DLD1 (cell line): ENCODE results near the gene RPS29.

Experiments used
- in situ Hi-C: cut with HindIII; loops from 2 replicates; pipeline ENCODE4 v1.10.0; 2017; ENCODE audit warnings: low sequenced_read_pairs

The RPS29 gene

DNA sequence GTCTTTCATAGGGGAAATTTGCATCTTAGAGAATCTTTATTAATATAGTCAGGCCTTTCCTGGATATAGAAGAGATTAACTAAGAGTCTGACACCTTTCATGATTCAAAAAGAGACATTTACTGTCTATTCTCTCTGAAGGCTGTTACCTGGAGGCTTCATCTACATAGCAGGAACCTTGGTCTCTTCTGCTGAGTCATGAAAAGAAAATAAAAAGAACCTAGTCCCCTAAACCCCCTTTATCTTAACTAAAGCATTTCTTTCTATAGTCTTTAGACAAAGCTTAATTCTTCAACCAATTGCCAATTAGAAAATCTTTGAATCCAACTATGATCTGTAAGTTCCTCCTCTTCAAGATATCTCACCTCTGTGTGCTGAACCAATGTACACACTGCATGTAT, 33.1 kb downstream of the RPS29 start:
- in situ Hi-C loops: no loop called here

DNA sequence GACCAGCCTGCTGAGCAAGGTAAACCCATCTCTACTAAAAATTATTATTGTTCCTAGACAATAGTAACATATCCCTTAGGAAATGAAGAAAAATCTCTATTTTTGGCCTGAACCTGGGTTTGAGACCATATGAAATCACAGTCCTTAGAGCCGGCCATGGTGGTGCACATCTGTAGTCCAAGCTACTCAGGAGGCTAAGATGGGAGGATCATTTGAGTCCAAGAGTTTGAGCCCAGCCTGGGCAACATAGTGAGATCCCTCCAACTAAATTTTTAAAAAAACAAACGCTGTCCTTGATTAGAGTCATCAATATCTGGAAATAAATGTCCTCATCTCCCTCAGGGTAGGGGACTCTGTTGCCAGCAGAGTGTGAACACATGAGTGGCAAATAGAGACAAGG, 34.6 kb downstream of the RPS29 start:
- in situ Hi-C loops: no loop called here

DNA sequence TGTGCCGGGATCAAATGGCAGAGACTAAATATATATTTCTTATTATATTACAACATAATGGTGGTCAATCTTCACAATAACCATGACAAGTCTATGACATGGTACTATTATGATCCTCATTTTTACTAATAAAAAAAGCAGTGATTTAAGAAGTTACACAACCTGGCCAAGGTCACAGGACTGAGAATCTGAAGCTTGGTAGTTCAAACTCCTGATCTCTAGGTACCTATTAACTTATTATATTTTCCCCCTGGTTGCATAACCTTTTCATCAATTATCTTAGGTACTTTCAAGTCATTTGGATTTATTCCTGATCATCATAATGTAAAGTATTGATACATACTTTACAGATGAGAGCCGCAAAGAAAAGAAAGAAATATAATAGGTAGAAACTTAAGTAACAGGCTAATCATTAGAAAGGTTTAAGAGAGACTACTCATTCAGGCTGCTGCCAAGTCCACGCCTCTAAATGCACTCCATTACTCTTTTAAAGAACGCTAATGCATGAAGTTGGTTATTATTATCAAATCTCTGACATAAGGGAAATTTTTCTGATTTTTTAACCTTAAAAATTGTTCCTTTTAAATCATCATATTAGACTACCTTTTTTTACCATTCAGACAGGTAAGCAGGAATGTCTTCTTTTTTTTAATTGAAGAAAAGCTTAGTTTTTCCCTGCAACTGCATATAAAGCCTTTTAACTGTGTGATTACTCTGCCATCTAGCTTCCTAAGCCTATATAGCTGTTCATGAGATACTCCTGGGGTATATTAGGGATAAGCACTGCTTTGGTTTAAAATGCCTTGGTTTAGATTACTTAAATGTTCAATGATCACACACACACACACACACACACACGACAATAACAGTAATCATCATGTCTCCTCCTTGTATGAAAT, 35.6 kb downstream of the RPS29 start:
- in situ Hi-C loops: no loop called here

DNA sequence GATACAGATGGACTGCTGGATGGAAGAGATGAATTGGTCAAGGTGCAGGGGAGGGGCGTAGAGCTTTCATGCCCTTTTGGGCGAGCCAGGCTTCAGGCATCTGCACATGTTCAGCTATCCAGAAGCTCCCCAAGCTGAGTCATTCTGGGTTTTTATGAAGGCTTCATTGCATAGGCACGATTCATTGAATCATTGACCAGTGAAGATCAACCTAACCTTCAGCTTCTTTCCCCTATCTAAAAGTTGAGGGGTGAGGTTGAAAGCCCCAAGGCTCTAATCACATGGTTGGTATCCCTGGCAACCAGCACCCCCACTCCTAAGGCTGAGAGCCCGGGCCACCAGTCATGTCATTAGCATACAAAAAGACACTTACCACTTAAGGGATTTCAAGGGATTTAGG, 36.3 kb downstream of the RPS29 start:
- in situ Hi-C loops: no loop called here

DNA sequence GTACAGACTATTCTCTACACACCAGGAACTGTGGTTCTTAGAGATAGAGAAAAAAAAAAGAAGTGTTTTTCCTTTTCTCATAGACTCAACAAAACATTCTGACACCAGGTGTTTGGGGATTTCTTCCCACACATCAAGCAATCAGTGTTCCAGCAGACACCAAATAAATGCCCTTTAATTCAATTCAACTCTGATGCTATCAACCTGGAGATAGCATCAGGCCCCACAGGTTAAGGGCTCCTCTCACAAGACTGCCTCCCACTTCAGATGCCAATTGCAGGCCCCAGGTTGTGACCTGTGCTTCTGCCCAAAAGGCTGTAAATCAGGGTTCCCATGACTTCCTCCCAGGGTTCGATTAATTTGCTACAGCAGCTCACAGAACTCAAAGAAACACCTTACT, 36.7 kb downstream of the RPS29 start:
- in situ Hi-C loops: no loop called here

DNA sequence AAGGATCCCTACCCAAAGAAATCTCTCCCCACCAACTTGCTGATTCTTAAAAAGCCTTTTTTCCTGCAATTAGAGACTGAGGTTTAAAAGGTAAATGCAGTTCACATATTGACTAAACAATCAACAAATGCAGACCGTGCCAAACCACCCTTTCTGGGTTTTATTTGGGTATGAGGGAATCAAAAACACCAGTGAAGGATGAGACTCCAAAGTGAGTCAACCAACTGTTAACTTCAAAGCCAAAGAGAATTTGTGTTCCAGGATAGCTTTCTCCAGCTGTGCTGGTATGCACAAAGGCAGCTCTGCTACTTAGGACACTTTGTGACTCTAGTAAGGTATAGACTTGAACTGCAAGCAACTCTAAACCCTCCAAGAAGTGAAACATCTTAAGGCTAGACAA, 39.4 kb downstream of the RPS29 start:
- in situ Hi-C loops: no loop called here

DNA sequence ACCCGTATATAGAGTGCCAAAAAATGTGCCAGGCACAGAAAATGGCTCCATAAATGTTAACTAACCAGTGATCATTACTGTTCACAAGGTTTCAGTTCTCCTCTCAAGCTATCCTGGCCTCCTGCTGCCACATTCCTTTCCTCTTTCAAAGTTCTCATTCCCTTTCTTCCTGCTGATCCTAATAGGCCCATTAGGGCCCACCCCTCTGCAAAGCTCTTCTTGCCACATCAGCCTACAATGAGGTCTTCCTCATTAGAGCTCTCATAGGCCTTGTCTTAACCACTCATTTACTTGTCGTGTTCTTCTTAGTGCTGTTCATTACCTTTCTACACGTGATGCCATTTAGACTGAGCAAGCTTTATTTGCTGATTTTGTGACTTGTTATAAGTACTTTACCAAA, 40.5 kb downstream of the RPS29 start:
- in situ Hi-C loops: no loop called here

DNA sequence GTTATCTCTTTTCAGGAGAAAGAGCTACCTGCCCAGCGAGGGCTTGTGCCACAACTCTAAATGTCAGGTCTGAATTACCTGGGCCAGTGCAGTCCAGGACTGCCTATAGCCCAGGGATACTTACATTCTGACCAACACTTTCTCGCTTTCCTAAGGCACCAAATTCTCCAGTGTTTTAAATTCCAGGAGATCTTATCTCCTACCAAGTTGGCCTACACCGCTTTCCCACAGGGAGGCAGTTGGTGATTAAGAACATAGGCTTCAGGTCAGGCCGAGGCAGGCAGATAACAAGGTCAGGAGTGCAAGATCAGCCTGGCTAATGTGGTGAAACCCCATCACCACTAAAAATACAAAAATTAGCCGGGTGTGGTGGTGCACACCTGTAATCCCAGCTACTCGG, 41.1 kb downstream of the RPS29 start:
- in situ Hi-C loops: no loop called here

DNA sequence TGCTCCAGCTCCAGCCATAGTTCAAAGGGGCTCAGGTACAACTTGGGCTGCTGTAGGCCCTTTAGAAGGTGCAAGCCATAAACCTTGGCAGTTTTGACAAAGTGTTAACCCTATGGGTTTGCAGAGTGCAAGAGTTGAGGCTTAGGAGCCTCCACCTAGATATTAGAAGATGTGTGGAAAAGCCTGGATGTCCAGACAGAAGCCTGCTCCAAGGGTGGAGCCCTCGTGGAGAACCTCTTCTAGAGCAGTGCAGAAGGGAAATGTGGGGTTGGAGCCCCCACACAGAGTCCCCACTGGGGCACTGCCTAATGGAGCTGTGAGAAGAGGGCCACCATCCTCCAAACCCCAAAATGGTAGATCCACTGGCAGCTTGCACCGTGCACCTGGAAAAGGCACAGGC, 45.1 kb downstream of the RPS29 start:
- in situ Hi-C loops: no loop called here

DNA sequence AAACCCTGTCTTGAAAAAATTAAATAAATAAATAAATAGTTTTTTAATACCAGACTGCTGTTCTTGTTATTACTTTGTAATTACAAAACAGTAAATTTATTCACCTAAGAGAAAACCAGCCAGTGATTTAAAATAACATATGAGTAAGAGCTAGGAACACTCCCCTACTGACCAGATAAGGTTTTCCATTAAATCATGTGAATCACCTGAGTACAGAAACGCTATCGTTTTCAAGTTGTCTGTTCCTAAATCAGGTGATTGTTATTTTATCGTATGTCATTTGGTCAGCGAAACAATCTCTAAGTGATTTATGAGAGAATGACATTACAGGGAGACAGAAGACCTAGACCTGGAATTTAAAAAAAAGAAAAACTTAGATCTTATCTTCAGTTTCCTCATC, 47.3 kb downstream of the RPS29 start:
- in situ Hi-C loops: no loop called here
